HEK293 (cell line): ENCODE measurements around the gene HPS4.

ENCODE experiments used
- MEIS1 ChIP-seq: sonication (generic); formaldehyde crosslinking; IDR thresholded peaks from 2 replicates; pipeline ENCODE4 v1.8.1; 2022; ENCODE audit warnings: missing genetic modification reagents, mild to moderate bottlenecking, borderline replicate concordance
- ZNF701 ChIP-seq: fragments of 450-650 bp; formaldehyde crosslinking; IDR thresholded peaks from 2 replicates; pipeline ENCODE4 v1.5.1; 2016; ENCODE audit warnings: missing biosample characterization, missing genetic modification characterization

GRCh38 chr22:26457661-26458272 lies 25.8 kb downstream of the HPS4 start:
- TF ChIP-seq MEIS1 (no peak), ZNF701 (no peak)
